OCI-LY7 (cell line): ENCODE results near the gene CMTM6.

Source experiments
- EZH2phosphoT487 ChIP-seq: fragments of 200-600 bp; sonication (generic); IDR thresholded peaks from 2 replicates; pipeline ENCODE4 v1.6.1; 2018; ENCODE audit warnings: low read depth, borderline replicate concordance, mild to moderate bottlenecking, mixed run types, antibody characterized with exemption, low read length, moderate library complexity, mixed read lengths
- TF ChIP-seq, protein P1 (sequence below): fragments of 200-600 bp; sonication (generic); conservative IDR thresholded peaks from 2 replicates; pipeline ENCODE4 v1.5.1; 2014; ENCODE audit warnings: mild to moderate bottlenecking, antibody characterized with exemption, low read length, moderate library complexity, mixed read lengths

DNA sequence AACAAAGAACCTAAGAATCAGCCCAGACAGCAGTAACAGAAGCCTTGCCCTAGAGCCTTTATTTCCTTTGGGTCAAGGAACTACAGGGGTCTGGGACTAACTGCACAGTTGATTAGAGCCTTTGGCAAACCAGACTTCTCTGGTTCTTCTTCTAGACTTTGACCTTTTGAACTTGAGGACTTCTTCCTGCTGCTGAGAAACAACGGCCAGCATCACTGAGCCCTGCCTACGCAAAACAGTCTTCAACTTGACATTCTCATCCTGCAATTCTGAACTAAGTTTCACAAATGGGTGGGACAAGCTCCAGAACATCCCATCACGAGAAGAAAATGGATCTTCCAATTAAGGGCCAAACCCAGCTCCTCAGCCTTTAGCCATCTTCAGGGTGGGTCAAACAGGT is 31.4 kb downstream of the CMTM6 start:
- TF ChIP-seq, protein P1, sequence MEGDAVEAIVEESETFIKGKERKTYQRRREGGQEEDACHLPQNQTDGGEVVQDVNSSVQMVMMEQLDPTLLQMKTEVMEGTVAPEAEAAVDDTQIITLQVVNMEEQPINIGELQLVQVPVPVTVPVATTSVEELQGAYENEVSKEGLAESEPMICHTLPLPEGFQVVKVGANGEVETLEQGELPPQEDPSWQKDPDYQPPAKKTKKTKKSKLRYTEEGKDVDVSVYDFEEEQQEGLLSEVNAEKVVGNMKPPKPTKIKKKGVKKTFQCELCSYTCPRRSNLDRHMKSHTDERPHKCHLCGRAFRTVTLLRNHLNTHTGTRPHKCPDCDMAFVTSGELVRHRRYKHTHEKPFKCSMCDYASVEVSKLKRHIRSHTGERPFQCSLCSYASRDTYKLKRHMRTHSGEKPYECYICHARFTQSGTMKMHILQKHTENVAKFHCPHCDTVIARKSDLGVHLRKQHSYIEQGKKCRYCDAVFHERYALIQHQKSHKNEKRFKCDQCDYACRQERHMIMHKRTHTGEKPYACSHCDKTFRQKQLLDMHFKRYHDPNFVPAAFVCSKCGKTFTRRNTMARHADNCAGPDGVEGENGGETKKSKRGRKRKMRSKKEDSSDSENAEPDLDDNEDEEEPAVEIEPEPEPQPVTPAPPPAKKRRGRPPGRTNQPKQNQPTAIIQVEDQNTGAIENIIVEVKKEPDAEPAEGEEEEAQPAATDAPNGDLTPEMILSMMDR = no peak
- no peak for TF ChIP-seq EZH2phosphoT487
